HT1080 (cell line): ENCODE measurements around the gene CNTNAP4. TPM values are rescaled to one million over a fixed set of nuclear protein-coding genes. Genes with fewer than 3 reads are reported as not detected.
A peak's percentile ranks its signal among the peaks of the same experiment; 100 is the strongest.

Experiments
- DNase-seq: peaks from one replicate; pipeline ENCODE4 v3.0.0-alpha.2; 2015; ENCODE audit warnings: low read depth
- polyA plus RNA-seq, 2 experiments: library from polyadenylated mRNA; depleted of rRNA; stranded (reverse); fragments of >200 nt; gene quantifications; 2 replicates each; pipeline ENCODE4 v1.2.3, GENCODE V29; 2015
- total RNA-seq: library from RNA; depleted of rRNA; stranded (reverse); fragments of >200 nt; shearing (Covaris generic); gene quantifications from 2 replicates; pipeline ENCODE4 v1.2.3, GENCODE V29; 2014; rRNA removed

CNTNAP4 gene
- total RNA-seq, result 0.05 TPM in 1 of 2 replicates, not detected in the other
- not detected in 2 replicates for polyA plus RNA-seq (2015; cell fraction: cytosol; rRNA removed)
- polyA plus RNA-seq (2015; cell fraction: nucleus; rRNA removed), result not detected in 2 replicates

DNA sequence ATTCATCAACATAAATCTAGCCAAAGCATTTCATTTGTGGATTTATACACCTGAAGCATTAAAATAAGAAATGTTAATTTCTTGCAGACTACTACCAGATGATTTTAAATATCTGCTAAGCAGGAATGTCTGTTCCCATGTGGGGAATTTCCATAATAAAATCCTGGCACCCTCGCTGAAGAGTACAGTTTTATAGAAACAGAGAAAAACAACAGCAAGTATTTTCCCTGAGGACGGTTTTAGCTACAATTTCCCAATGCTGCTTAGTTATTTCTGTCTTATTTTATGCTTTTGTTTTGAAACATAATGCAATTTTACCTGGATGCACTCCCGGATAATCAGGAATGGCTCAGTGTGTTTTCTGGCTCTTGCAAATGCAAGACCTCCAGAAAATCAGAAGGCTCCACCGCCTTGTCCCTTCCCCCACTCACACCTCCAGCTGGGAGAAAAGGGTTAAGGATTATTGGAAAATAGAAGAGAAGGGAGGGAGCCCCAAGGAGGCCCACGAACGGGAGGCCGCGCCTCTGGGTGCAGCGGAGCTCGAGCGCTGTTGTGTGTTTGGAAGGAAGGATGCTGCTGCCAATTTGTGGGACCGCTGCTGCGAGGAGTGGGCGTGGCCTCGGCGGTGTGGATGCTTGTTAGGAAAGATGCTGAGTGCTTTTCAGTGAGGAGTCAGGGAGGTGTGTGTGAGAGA is at the start of gene CNTNAP4:
Gene CNTNAP4 (plus strand): TSS at position 657 of the 694 bp plus-strand sequence. CDS start 262 bp downstream, outside the sequence.
- DNase-seq, result no peak

- no peak for DNase-seq
Observed at GRCh38 chr16:76228546-76229146, 48.6 kb upstream of the CNTNAP4 start.

GRCh38 chr16:76232704-76233103 is 44.5 kb upstream of the CNTNAP4 start:
- no peak for DNase-seq

GRCh38 chr16:76235025-76235424 is 42.2 kb upstream of the CNTNAP4 start:
- no peak for DNase-seq

GRCh38 chr16:76235426-76235825 is 41.8 kb upstream of the CNTNAP4 start:
- DNase-seq, result no peak

GRCh38 chr16:76237471-76237870 is 39.7 kb upstream of the CNTNAP4 start:
- no peak for DNase-seq

DNA sequence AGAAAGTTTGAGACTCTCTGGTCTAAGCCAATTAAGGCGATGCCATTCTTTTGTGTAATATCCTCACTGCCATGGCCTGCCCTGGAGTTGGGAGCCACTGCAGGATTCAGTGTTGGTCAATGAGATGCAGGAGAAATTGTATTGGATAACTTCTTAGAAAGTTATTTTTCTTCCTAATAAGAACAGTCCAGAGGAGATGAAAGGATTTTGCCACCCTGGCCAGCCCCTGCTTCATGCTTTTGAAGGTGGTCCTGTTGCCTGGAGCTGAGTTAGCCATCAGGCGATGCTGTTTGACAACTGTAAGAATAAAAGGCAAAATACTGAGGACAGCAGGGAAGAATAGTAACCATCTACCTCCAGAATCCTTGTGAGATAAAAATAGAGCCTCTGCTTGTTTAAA is 35.4 kb upstream of the CNTNAP4 start:
- no peak for DNase-seq

GRCh38 chr16:76243620-76244019 is 33.6 kb upstream of the CNTNAP4 start:
- DNase-seq, result no peak

GRCh38 chr16:76246587-76246986 is 30.6 kb upstream of the CNTNAP4 start:
- no peak for DNase-seq

DNA sequence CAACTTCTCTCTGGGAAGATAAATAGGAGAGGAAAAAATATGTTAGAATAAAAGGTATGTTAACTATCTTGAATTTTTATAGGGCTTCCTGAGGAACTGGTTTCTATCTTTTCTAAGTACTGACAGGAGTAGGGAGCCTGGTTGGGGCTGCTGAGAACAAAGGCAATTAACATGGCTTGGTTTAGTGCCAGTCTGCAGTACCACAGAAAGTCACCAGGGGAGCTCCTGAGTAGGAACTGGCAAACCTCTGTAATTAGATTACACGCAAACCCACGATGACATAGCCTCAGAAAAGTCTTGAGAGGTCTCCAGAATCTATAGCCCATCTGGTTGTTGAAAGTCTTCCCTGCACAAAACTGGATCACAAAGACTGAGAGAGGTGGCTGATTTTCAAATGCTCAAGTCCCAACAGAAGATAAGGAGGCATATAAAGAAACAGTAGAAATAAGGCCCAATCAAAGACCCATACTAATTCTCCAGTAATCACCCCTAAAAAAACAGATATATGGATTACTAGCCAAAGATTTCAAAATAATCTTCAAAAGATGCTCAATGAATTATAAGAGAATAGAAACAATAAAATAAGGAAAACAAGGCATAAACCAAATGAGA is 11.7 kb upstream of the CNTNAP4 start:
- DNase-seq, result peak; percentile 42

DNA sequence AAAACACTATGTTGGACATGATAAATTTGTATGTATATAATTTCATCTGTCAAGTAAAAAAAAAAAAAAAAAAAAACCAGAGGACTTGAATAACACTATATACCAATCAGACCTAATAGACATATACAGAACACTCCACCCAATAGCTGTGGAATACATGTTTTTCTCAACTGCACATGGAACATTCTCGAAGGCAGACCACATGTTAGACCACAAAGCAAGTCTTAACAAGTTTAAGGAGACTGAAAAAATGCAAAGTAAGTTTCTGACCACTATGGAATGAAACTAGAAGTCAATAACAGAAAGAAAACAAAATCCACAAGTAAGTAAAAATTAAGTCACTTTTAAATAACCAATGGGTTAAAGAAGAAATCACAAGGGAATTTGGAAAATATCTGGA is 8.4 kb upstream of the CNTNAP4 start:
- no peak for DNase-seq

- no peak for DNase-seq
Observed at GRCh38 chr16:76277460-76278030, 344 bp downstream of the CNTNAP4 start.

GRCh38 chr16:76278086-76278485 is 885 bp downstream of the CNTNAP4 start:
- DNase-seq, result no peak

- DNase-seq, result peak; percentile 4
Observed at GRCh38 chr16:76278980-76279379, 1.8 kb downstream of the CNTNAP4 start.

- no peak for DNase-seq
Observed at GRCh38 chr16:76280421-76281215, 3.4 kb downstream of the CNTNAP4 start.

DNA sequence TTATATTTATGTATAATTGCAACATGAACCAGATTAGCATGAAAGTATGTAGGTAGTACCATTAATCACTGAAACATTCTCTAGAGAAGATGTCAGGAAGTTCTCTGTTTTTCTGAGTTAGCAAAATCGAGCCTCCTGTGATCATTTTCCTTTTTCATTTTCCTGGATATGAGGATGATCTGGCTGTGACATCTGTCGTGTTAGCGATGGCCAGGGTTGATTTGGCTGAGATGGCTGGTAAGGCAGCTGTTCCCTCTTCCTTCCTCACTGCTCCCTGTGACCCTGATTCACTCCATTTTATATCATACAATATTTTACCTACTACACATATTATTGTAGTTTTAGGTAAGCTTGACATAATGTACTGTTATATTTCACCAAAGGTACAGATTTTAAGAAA is 10.3 kb downstream of the CNTNAP4 start:
- DNase-seq, result no peak

- no peak for DNase-seq
Observed at GRCh38 chr16:76292218-76292617, 15.0 kb downstream of the CNTNAP4 start.

DNA sequence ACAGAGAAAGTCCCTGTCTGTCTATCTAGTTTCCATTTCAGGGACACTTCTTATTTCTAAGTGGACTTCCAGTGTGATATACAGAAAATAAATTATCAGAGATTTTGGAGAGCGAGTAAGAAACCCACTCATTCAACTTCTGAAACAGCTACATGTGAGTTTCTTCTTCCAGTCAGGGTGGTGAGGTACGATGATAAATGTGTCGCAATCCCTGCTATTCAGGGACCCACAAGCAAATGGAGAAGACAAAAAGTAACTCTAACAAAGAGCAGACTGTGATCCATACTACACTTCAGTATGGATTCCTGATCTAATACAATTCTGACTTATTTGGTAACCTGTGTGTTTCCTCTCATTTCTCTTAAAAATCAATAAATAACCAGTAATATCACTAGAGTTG is 16.8 kb downstream of the CNTNAP4 start:
- DNase-seq, result no peak

DNA sequence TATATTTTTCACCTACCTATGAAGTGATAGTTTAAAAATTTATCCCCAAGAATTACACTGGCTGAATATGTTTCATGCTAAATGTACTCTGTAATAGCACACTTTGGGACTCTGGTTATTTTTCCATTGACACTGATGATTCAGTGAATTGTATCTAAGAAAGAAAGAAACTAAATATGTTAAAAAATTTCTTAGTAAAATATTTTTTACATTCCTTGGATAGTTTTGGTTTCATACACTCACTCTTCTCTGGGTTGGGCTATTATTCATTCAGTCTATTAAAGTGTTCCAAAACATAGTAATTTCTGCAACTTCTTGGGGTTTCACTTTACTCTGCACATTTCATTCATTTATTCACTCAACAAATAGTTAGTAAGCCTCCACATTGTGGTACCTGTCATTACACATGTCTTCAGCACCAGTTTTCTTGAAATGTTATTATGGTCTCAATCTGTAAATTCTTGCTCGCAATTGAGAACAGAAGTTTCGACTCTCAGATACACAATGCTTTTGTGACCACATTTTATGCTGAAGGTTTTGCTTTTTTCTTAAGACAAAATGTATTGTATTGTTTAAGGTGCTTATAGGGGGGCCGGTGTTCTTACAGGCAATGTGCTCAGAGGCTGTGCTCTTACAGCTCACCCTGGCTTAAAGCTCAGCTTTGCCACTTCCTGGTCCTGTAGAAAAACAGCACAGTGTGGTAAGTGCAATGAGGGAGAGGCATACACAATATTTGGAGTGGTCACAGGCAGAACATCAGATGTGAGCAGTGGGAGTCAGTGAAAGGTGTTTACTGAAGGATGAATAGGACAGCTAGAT is 17.4 kb downstream of the CNTNAP4 start:
- DNase-seq, result no peak

GRCh38 chr16:76297941-76298340 is 20.7 kb downstream of the CNTNAP4 start:
- no peak for DNase-seq
